B cell (primary cell): ENCODE results near the gene ZNF555. TPM values are rescaled to one million over a fixed set of nuclear protein-coding genes. Genes with fewer than 3 reads are reported as not detected.

Experiments used
- ATAC-seq: fragments of 200-7000 bp; cut with Tn5 transposase; one replicate; pipeline ENCODE4 v1.10.0; 2021; ENCODE audit warnings: low read depth, mild to moderate bottlenecking, moderate number of reproducible peaks, moderate library complexity
- CTCF ChIA-PET: fragments of 350-600 bp; sonication (Branson Sonifier 250); formaldehyde crosslinking; loops from one replicate; lab custom pipeline; 2021; ENCODE audit warnings: antibody characterized with exemption, inconsistent platforms; lab: Charles Lee
- POLR2A ChIA-PET: fragments of 350-600 bp; sonication (Branson Sonifier 250); formaldehyde crosslinking; loops from one replicate; lab custom pipeline; 2021; ENCODE audit warnings: antibody characterized with exemption; lab: Charles Lee
- DNase-seq: peaks from one replicate; pipeline ENCODE4 v3.0.0; 2013
- H2AFZ ChIP-seq: 2 replicates; pipeline ENCODE4 v1.6.1; 2012; ENCODE audit warnings: mild to moderate bottlenecking, low read depth, low read length; ENCODE audit not compliant: insufficient read depth, poor library complexity, severe bottlenecking
- H3K27ac ChIP-seq, 2 donors: 1 replicate in 1 of 2; 2 replicates in 1 of 2; pipeline ENCODE4 v1.5.1; 2012 to 2013; ENCODE audit warnings: low read length in 2 of 2, mild to moderate bottlenecking in 2 of 2, moderate library complexity in 1 of 2
- H3K27me3 ChIP-seq, 4 experiments: fragments of 200-600 bp in 1 of 4; sonication (generic) in 1 of 4; replicated peaks in 1 of 4; 1 replicate in 2 of 4; 2 replicates in 2 of 4; pipeline versions ENCODE4 v1.6.1 to v1.7.0; 2013 to 2016; ENCODE audit warnings: low read length in 3 of 4, mild to moderate bottlenecking in 2 of 4, mixed read lengths in 1 of 4, moderate library complexity in 1 of 4; ENCODE audit not compliant: insufficient read depth in 4 of 4, control insufficient read depth in 3 of 4; ENCODE audit errors: control extremely low read depth in 1 of 4
- H3K36me3 ChIP-seq, 2 experiments: replicated peaks in 1 of 2; 1 replicate in 1 of 2; 2 replicates in 1 of 2; pipeline versions ENCODE4 v1.6.1 to v1.7.1; 2013; ENCODE audit warnings: low read length in 1 of 2; ENCODE audit not compliant: insufficient read depth in 2 of 2, control insufficient read depth in 1 of 2; ENCODE audit errors: control extremely low read depth in 1 of 2, extremely low read depth in 1 of 2
- H3K4me1 ChIP-seq, 2 donors: fragments of 200-600 bp in 1 of 2; sonication (generic) in 1 of 2; 1 replicate in 1 of 2; 2 replicates in 1 of 2; pipeline versions ENCODE4 v1.5.1 to v1.6.1; 2013 to 2017; ENCODE audit warnings: low read length in 2 of 2; ENCODE audit not compliant: control insufficient read depth in 2 of 2, insufficient read depth in 2 of 2
- H3K4me2 ChIP-seq: replicated peaks from 2 replicates; pipeline ENCODE3; 2012; ENCODE audit warnings: mild to moderate bottlenecking, low read depth, low read length; ENCODE audit not compliant: poor library complexity, severe bottlenecking
- H3K4me3 ChIP-seq, 5 experiments: fragments of 200-600 bp in 1 of 5; sonication (generic) in 1 of 5; 1 replicate in 3 of 5; 2 replicates in 2 of 5; pipeline versions ENCODE4 v1.5.1 to v1.7.0; 2011 to 2016; ENCODE audit warnings: low read length in 4 of 5, mild to moderate bottlenecking in 4 of 5, low read depth in 2 of 5, control low read depth in 1 of 5, moderate library complexity in 1 of 5; ENCODE audit not compliant: insufficient read depth in 1 of 5; ENCODE audit errors: control extremely low read depth in 1 of 5, extremely low read depth in 1 of 5
- H3K79me2 ChIP-seq: fragments of 200-600 bp; sonication (generic); one replicate; pipeline ENCODE4 v1.6.0; 2016; ENCODE audit warnings: low read length; ENCODE audit not compliant: control insufficient read depth, insufficient read depth
- H3K9ac ChIP-seq: fragments of 200-600 bp; sonication (generic); 2 replicates; pipeline ENCODE4 v1.6.1; 2017; ENCODE audit warnings: mild to moderate bottlenecking, low read length, moderate library complexity
- H3K9me3 ChIP-seq, 3 donors: one replicate each; pipeline versions ENCODE4 v1.6.1 to v1.7.1; 2013; ENCODE audit warnings: low read length in 2 of 3; ENCODE audit not compliant: control insufficient read depth in 2 of 3, insufficient read depth in 1 of 3; ENCODE audit errors: control extremely low read depth in 1 of 3
- H4K20me1 ChIP-seq: 2 replicates; pipeline ENCODE4 v1.6.0; 2012; ENCODE audit warnings: mild to moderate bottlenecking, low read length; ENCODE audit not compliant: insufficient read depth, control insufficient read depth, poor library complexity, severe bottlenecking
- H3K27ac Mint-ChIP-seq: one replicate; pipeline ENCODE4 v1.8.0; 2021; ENCODE audit warnings: mixed read lengths
- H3K27me3 Mint-ChIP-seq: one replicate; pipeline ENCODE4 v1.8.0; 2021; ENCODE audit warnings: mixed read lengths
- H3K4me1 Mint-ChIP-seq: one replicate; pipeline ENCODE4 v1.8.0; 2021; ENCODE audit warnings: mixed read lengths
- H3K4me3 Mint-ChIP-seq: one replicate; pipeline ENCODE4 v1.8.0; 2021; ENCODE audit warnings: mixed read lengths
- H3K9me3 Mint-ChIP-seq: one replicate; pipeline ENCODE4 v1.8.0; 2022; ENCODE audit warnings: mixed read lengths; ENCODE audit not compliant: insufficient read depth
- CTCF ChIP-seq: fragments of 200-600 bp; IDR thresholded peaks from one replicate; pipeline ENCODE4 v1.8.0; 2022; ENCODE audit warnings: antibody characterized with exemption, mild to moderate bottlenecking
- EZH2 ChIP-seq: IDR thresholded peaks from 2 replicates; pipeline ENCODE4 v1.6.1; 2012; ENCODE audit warnings: borderline replicate concordance, low read depth, mild to moderate bottlenecking, moderate library complexity, low read length; ENCODE audit not compliant: insufficient read depth, poor library complexity, severe bottlenecking
- WGBS: methylation state at CpG from one replicate; pipeline ENCODE4 v1.1.5; 2013; ENCODE audit warnings: missing lambda C conversion rate; ENCODE audit not compliant: insufficient coverage; 5-methylcytosine and 5-hydroxymethylcytosine counted together
- intact Hi-C: fragments of 100-400 bp; cut with micrococcal nuclease; formaldehyde crosslinking; loops from one replicate; pipeline ENCODE4 v1.10.0; 2022
- polyA plus RNA-seq: library from polyadenylated mRNA; depleted of rRNA; stranded (reverse); fragments of >200 nt; gene quantifications from 2 replicates; pipeline ENCODE4 v1.2.3, GENCODE V29; 2012
- total RNA-seq, 2 donors: library from RNA; stranded (reverse); fragments of 120-200 nt in 1 of 2; gene quantifications; 1 replicate in 1 of 2; 2 replicates in 1 of 2; pipeline versions ENCODE4 v1.2.3 to v1.2.4, GENCODE V29; 2013 to 2022

ZNF555 gene
- total and polyA plus RNA-seq, 2 donors (not counting 1 experiment from before 2014, with no cell fraction given), result 1.8 to 7.4 TPM

- no peak for DNase-seq
- Mint-ChIP-seq H3K27me3 (no peaks in the 10 kb centered on the region), H3K4me3 (no peak overlapping the region), H3K4me1 (no peaks in the 10 kb centered on the region), H3K27ac (no peak overlapping the region), H3K9me3 (no peaks in the 10 kb centered on the region)
- CTCF ChIA-PET, result no interaction called here
- Histone ChIP-seq H3K9me3 (no peaks in the 10 kb centered on the region), H3K79me2 (no peaks in the 10 kb centered on the region), H4K20me1 (no peaks in the 10 kb centered on the region), H3K4me1 (no peaks in the 10 kb centered on the region), H3K4me2 (no peak overlapping the region), H3K27ac (no peak overlapping the region), H3K36me3 (peaks cover 0 to 30% of the 10 kb centered on the region in 2 experiments), H3K9ac (no peak overlapping the region), H3K27me3 (no peaks in the 10 kb centered on the region), H3K4me3 (no peak overlapping the region), H2AFZ (no peak overlapping the region)
- 98% methylated on average over 39 of the region's 41 CpGs for WGBS
- intact Hi-C loops, result no loop called here
- TF ChIP-seq EZH2, result no peak
- TF ChIP-seq CTCF, result no peak
- no peak for ATAC-seq
- POLR2A ChIA-PET, result no interaction called here
Observed at GRCh38 chr19:2808129-2808941, 32.9 kb upstream of the ZNF555 start.

GRCh38 chr19:2809387-2810140 lies 31.7 kb upstream of the ZNF555 start:
- H3K4me3 ChIP-seq, result no peak overlapping the region
- H3K27me3 ChIP-seq, result no peaks in the 10 kb centered on the region
- no peak overlapping the region for H3K27ac ChIP-seq
- H3K36me3 ChIP-seq, result peaks cover 0 to 30% of the 10 kb centered on the region in 2 experiments
- H3K9ac ChIP-seq, result no peak overlapping the region
- CTCF ChIA-PET, result no interaction called here
- ATAC-seq (no peak), DNase-seq (no peak)
- H3K79me2 ChIP-seq, result no peaks in the 10 kb centered on the region
- H3K4me1 ChIP-seq, result no peaks in the 10 kb centered on the region
- H3K9me3 Mint-ChIP-seq, result no peaks in the 10 kb centered on the region
- TF ChIP-seq EZH2 (no peak), CTCF (no peak)
- H3K4me3 Mint-ChIP-seq, result no peak overlapping the region
- no peaks in the 10 kb centered on the region for H4K20me1 ChIP-seq
- no peaks in the 10 kb centered on the region for H3K4me1 Mint-ChIP-seq
- no peaks in the 10 kb centered on the region for H3K27me3 Mint-ChIP-seq
- no peak overlapping the region for H2AFZ ChIP-seq
- POLR2A ChIA-PET, result no interaction called here
- WGBS, result 97% methylated on average over 37 of the region's 37 CpGs
- no peak overlapping the region for H3K27ac Mint-ChIP-seq
- intact Hi-C loops, result no loop called here
- H3K4me2 ChIP-seq, result no peak overlapping the region
- no peaks in the 10 kb centered on the region for H3K9me3 ChIP-seq
